NCI-H345 (cell line): ENCODE data around the gene GASK1A.
"Not testable (repeated sequence)": the region's sequence is repeated elsewhere in the genome, so short reads cannot be mapped to it uniquely, and the experiment has no call there.

Source experiments
- DNase-seq: peaks from one replicate; lab custom pipeline; 2025; lab: John Stamatoyannopoulos, UW

Gene GASK1A

DNA sequence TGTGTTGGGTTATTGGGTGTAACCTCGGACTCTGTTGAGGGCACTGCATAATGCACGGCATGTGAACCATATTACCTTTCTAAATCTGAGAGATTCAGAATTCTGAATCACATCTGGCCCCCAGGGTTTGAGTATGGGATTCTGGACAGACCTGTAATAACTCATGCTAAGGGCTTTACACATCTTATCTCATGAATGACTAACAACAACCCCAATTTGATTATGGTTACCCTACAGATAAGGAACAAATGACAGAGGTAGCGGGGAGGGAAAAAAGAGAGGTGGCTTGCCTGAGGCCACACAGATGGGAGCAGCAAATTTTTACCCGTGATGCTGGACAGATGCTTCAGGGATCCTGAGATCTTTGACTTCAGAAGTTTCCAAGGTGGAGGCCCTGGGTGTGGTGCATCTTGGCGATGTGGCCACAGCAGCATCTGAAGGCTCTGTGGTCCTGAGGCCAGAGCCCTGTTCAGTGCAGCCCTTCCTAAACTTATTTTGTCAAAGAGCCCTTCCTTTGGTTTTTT lies 83.0 kb downstream of the GASK1A start:
- no peak for DNase-seq

GRCh38 chr3:43062564-43063040 lies 83.5 kb downstream of the GASK1A start:
- no peak for DNase-seq

DNA sequence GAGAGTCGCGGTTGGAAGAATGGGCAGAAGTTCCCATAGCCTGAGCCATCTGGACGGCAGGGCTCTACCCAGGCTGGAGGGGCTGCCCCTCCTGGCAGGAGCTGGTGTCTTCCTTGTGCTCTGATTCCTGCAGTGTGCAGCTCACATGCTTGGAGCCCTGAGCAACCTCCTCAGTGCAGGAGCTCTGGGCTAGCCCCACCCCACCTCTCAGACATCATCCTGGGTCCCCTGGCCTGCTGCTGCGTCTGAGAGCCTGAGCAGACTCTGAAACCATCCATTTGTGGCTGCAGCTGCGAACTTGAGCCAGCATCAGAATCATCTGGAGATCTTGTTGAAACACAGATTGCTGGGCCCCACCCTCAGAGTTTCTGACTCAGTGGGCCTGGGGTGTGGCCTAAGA lies 84.0 kb downstream of the GASK1A start:
- no peak for DNase-seq

DNA sequence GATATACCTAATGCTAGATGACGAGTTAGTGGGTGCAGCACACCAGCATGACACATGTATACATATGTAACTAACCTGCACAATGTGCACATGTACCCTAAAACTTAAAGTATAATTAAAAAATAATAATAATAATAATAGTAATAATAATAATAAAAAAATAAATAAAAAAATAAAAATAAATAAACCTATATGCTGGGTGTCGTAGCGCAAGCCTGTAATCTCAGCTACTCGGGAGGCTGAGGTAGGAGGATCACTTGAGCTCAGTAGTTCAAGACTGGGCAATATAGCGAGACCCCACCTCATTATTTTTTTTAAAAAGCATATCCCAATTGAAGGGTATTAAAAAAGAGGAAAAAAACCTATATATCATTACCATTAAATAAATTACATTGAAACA lies 91.6 kb downstream of the GASK1A start:
- not testable (repeated sequence) for DNase-seq

GRCh38 chr3:43071313-43071893 lies 92.3 kb downstream of the GASK1A start:
- DNase-seq: no peak

GRCh38 chr3:43072361-43072760 lies 93.2 kb downstream of the GASK1A start:
- DNase-seq: no peak

DNA sequence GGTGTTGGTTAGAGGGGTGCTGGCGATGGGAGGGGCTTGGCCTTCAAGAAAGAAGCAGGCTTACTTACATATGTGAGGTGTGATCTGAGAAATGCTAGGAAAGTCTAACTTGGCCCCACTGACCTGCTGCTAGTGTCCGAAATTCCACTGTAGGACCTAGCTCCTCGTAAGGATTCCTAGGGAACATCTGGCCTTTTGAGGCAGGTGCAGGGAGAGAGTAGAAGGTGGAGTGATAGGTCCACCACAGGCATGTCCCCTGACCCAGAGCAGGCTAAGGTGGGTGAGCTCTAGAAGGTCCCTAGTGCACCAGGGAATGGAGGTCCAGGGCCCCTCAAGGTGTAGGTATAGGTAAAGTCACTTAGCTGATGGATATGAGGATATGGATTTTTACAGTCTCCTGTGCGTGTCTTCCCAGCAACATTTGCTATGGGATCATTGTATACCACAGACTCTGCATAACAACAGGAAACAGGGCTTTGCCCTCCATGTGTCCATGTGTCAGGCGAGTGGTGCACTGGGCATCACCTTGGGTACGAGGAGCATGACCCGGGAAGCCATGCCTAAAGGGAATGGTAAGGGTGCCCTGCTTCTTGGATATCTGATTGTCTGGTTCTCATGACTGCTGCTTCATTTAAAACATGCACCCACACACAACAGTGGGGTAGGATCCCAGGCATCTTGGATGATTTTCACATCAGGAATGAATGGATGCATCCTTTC lies 94.2 kb downstream of the GASK1A start:
- no peak for DNase-seq

DNA sequence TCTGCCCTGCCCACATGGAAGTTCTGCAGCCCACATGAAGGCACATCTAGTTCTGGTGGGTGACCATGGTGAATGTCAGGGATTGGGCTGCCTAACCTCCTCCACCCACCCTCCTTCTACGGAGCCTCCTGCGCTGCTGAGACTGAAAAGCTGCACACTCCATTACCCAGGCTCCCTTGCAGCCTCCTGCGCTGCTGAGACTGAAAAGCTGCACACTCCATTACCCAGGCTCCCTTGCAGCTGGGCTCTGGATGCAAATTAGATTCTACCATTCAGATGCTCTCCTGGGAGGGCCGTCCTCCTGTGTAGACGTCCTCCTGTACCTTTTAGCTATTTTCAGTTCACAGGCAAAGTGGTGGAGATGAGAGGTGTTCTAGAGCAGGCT lies 94.7 kb downstream of the GASK1A start:
- DNase-seq: no peak

GRCh38 chr3:43074482-43074881 lies 95.4 kb downstream of the GASK1A start:
- DNase-seq: no peak

DNA sequence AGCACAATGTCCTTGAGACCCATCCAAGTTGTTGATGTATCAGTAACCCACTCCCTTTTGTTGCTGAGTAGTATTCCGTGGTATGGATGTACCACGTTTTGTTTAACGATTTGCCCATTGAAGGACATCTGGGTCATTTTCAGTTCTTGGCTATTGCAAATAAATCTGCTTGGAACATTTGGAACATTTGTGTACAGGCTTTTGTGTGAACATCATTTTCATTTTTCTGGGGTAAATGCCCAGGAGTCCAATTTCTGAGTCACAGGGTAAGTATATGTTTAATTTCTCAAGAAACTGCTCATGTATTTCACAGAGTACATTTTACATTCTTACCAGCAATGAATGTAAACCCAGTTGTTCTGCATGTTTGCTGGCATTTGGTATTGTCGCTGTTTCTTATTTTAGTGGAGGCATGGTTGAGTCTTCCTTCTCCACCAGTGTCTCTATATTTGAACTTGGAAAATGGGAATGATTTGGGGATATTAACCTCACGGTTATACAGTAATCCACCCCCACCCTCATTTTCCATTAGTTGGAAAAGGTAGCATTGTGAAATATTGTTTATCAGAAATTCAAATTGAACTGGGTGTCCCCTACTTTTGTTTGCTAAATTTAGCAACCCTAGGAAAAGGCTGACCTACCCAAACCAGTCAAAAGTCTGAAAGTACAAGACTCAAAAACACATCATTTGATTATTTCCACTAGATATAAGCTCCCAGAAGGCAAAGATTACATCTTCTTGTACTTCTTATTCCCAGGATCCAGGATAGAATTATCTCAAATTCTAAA lies 96.0 kb downstream of the GASK1A start:
- DNase-seq: no peak

- no peak for DNase-seq
These were observed 97.0 kb downstream of the GASK1A start for GRCh38 chr3:43075904-43076661.

DNA sequence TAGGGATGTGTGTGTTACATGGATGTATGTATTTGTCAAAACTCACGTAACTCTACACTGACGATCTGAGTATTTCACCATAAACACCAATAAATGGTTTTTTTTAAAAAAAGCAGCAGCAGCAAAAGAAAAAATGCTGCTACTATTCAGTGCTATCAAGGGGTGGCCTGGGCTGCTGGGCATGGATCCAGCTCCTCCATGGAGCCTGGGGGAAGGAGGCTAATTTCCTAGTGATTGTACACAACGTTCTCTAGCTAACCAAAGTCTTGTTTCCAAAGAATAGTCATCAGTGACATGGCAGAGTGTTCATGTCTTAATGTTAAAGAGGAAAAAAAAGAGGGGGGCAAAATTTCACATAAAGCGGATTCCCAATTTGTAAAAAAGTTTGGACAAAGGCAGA lies 97.7 kb downstream of the GASK1A start:
- no peak for DNase-seq

GRCh38 chr3:43077261-43077660 lies 98.2 kb downstream of the GASK1A start:
- DNase-seq: no peak

DNA sequence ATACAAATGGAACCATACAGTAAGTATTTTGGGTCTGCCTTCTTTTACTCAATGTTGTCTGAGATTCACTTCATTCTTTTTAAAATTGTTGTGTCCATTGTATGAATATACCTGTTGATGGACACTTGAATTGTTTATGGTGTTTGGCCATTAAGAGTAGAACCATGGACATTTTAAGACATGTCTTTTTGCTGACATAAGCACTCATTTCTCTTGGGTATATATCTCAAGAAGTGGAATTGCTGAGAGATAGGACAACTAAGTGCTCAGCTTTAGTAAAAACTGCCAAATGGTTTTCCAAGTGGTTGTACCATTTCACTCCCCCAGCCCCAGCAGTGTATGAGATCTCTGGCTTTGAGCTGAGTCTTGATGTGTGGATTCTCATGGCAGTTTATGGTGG lies 98.6 kb downstream of the GASK1A start:
- no peak for DNase-seq

- DNase-seq: no peak
These were observed 100.6 kb downstream of the GASK1A start for GRCh38 chr3:43079536-43080332.

GRCh38 chr3:43080726-43081568 lies 101.8 kb downstream of the GASK1A start:
- no peak for DNase-seq

GRCh38 chr3:43081796-43082195 lies 102.7 kb downstream of the GASK1A start:
- no peak for DNase-seq

DNA sequence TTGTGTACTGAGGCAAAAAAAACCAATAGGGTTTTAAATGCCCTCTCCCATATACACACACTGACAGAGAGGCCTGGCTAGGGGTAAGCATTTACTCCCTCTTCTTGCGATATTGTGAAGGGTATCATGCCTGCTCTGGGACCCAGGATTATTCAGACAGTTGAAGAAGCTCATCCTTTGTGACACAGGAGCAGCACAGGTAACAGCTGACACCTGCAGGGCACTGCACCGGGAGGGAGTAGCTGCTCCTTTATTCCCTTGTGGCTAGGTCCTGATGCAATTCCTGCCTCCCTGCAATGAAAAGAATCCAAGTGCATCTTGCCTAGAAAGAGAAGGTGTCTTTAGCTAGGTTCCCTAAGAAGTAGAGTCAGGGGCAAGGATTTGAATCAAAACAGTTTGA lies 103.3 kb downstream of the GASK1A start:
- no peak for DNase-seq

DNA sequence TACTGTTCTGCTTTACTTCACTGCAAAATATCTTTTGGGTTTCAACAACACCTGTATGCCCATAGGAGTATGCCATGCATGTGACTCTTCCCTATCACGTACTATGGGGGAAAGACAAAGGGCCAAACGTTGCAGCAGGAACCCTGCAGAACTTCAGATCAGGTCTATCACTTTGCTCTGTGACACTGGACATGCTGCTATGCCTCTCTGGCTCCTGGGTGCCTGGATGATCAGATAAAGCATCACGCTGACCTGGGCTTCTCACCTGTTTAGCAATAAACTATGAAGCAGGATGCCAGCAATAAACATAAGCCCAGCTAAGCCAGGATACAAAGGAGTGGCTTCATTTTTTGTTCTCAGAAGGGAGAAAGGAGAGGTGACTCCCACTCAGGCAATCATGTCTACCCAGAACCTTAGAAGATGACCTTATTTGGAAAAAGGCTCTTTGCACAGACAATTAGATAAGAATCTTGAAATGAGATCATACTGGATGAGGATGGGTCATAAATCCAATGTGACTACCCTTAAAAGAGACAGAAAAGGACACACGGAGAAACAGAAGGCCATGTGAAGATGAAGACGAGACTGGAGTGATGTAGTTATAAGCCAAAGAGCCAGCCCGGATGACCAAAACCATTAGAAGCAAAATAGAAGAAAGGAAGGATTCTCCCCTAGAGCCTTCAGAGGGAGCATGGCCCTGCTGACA lies 107.5 kb downstream of the GASK1A start:
- DNase-seq: no peak
